GM12891 (cell line): Measurements from ENCODE around the gene TMOD1.

ENCODE experiments used
- DNase-seq: peaks from one replicate; pipeline ENCODE4 v3.0.0; 2011; ENCODE audit warnings: low spot score; ENCODE audit not compliant: insufficient read length
- FAIRE-seq: peaks from 2 replicates; lab custom pipeline; 2011; peaks lifted over from hg19 to GRCh38; lab: Jason Lieb, UNC
- PAX5 ChIP-seq: IDR thresholded peaks from 2 replicates; pipeline ENCODE4 v1.6.1; 2011; ENCODE audit warnings: low read length, moderate library complexity, mild to moderate bottlenecking; ENCODE audit not compliant: insufficient read depth, severe bottlenecking
- POLR2A ChIP-seq: IDR thresholded peaks from 2 replicates; pipeline ENCODE4 v1.6.1; 2011; ENCODE audit warnings: low read depth, low read length, control low read depth
- POLR2AphosphoS5 ChIP-seq: IDR thresholded peaks from 2 replicates; pipeline ENCODE4 v1.6.1; 2011; ENCODE audit warnings: low read depth, low read length, control low read depth
- POU2F2 ChIP-seq: IDR thresholded peaks from 2 replicates; pipeline ENCODE4 v1.6.1; 2011; ENCODE audit warnings: low read depth, mild to moderate bottlenecking, control low read depth, low read length, moderate library complexity
- SPI1 ChIP-seq: IDR thresholded peaks from 2 replicates; pipeline ENCODE4 v1.6.1; 2011; ENCODE audit warnings: low read depth, low read length, control low read depth
- TAF1 ChIP-seq: IDR thresholded peaks from 2 replicates; pipeline ENCODE4 v1.6.1; 2011; ENCODE audit warnings: low read depth, low read length, control low read depth

Gene TMOD1

DNA sequence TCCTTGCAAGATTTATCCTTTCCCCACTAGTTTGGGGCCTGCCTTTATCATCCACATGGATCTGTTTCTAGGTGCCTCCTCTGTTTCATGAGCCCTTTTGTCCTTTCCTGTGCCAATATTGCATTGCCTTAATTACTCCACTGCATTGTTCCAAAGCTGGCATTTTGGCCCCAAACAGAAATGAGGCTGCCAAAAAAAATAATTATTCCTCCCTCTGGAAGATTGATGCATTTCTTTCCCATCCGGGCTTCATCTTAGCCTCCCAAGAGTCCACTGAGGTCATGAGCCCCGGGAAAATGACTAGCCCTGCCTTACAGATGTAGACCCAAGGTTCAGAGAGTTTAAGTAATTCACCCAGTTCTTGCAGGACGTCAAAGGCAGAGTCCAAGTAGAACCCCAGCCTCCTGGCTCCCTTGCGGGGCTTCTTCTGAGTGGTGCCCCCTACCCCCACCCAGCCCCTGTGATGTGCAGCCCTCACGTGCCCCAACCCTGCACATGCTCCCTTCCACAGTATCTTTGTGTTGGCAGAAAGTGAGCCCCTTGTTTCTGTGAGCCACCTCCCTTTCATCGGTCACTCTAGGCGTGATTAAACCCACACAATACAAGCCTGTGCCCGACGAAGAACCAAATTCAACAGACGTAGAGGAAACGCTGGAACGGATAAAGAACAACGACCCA, 62.1 kb downstream of the TMOD1 start:
- DNase-seq (no peak), FAIRE-seq (no peak)
- TF ChIP-seq POLR2A (no peak), PAX5 (no peak), POU2F2 (no peak), TAF1 (no peak), SPI1 (no peak), POLR2AphosphoS5 (no peak)

DNA sequence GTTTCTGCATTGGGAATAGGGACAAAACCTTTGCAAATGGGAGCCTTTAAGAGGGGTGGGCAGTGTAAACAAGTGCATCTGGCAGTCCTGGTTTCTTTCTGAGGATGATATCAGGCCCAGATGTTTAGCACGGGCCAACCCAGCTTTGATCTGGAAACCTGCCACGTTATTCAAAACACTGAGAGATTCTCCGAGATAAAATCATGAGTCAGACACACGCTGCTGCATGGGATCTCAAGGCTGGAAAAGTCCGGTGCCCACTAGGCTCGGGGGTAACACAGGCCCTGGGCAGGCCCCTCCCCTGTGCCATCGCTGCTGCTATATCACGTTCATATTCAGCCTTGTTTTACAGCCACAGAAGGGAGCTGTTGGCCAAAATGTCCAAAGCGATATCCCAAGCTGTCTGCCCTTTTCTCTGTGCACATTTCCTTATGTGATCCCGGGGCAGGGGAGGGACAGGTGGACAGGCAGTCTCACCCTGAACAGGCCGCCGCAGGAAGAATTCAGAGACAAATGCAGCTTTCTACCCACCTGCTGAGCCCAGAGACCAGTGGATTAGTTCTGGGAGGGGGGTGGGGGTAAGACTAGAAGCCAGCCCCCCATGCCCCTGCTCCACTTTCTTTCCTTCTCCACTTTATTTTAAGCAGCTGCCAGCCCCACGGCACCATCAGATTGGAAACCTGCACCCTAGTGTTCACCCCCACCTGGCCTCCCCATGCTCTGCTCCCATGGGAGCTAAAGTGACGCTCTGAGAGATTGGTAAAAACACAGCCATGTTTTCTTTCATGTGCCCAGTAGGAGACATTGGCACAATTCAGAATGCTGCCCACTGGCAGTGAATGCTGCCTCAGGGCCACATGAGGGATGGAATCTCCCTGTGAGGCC, 63.1 kb downstream of the TMOD1 start:
- DNase-seq (no peak), FAIRE-seq (no peak)
- no peak for TF ChIP-seq PAX5
- no peak for TF ChIP-seq TAF1
- no peak for TF ChIP-seq POLR2A
- no peak for TF ChIP-seq POU2F2
- TF ChIP-seq SPI1, result no peak
- TF ChIP-seq POLR2AphosphoS5, result no peak

DNA sequence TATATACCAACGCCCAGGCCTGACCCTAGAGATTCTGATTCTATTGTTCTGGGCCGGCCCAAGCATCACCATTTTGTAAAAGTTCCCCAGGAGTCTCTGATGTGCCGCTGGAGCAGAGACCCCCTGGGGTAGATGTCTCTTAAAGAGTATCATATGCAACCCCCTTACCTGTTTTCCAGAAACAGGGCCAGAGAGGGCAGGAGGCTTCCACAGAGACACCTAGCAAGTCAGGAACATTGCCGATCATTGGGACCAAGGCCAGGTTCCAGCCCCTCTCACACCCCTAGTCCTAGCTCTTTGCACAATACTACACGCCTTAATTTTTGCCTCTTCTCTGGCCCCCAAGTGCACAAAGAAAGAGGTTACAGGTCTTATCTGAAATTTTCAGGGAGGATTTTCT, 63.8 kb downstream of the TMOD1 start:
- DNase-seq (no peak), FAIRE-seq (no peak)
- TF ChIP-seq TAF1 (no peak), POU2F2 (no peak), PAX5 (no peak), POLR2AphosphoS5 (no peak), POLR2A (no peak), SPI1 (no peak)

DNA sequence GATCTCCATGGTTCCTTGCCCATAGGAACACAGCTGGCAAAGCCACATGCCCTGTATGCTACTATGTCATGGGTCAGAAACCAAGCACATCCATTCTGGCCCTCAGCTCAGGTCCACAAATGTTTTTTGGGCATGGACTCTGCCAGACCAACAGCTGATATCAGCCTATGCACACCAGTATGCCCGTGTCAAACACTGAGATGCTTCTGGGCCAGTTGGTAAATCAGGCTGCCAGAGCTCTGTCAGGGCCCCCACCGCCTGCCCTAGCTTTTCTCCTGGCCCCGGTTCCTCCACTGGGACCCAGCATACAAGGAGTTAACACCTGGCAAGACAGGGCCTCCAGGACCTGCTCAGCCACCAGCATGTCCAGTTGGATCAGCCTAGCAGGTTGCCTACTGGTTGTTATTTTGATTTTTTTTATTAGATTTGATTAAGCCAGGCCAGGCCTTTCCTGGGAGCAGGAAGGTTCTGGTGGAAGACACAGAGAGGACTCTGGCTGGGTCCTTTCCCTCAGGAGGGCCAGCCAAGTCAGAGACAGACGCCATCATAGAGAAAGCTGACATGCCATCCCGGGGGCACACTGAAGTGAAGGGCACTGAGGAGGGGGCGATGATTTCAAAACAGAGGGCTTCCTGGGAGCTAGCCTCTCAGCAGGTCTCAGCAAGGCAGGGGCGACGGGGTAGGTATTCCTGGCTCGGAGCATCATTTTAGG, 65.9 kb downstream of the TMOD1 start:
- FAIRE-seq, result no peak
- TF ChIP-seq POLR2A (no peak), SPI1 (no peak), TAF1 (no peak), POU2F2 (no peak), PAX5 (no peak), POLR2AphosphoS5 (no peak)
- DNase-seq, result no peak

DNA sequence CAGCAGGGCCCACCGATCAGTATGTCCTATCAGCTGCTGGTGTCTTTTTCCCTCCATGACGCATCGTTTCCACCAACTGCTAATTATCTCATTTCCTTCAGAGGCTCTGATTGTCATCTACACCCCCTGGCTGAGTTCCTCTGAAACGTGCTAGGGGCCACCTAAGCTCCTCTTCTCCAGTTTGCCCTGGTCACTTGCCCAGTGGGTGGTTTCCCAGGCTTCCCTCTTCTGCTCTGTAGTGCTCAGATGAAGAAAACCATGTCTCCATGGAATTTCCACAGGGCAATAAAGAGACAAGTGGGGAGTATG, 66.4 kb downstream of the TMOD1 start:
- DNase-seq (no peak), FAIRE-seq (no peak)
- TF ChIP-seq TAF1 (no peak), POLR2AphosphoS5 (no peak), PAX5 (no peak), POU2F2 (no peak), SPI1 (no peak), POLR2A (no peak)

DNA sequence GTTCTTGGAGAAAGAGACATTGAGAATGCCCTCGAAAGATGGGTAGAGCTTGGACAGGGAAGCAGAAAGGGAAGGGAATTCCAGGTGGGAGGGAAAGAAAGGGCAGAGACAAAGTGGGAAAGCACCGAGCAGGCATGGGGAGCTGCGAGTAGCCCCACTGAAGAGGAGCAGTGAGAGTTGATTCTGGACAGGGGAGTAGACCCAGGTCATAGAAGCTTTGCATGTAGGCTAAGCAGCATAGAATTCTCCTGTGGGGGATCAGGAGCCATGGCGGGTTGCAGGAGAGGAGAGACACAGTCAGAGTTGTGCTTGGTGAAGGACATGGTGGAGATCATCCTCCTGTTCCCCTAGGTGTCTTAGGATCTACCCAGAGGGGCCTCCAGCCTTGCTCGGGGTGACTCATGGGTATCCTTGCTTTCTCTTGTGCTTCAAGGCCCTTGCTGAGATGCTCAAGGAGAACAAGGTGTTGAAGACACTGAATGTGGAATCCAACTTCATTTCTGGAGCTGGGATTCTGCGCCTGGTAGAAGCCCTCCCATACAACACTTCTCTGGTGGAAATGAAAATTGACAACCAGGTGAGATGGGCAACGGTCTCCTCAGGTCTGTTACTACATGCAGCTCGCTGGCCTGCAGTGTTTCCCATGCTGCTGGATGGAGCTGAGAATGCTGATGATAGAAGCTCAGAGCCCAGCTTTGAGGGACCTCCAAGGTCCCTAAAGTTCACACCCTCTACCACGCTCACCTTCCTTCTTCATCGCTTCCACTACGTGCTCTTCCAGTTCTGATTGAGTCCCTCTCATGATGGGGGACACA, 67.2 kb downstream of the TMOD1 start:
- DNase-seq, result no peak
- no peak for FAIRE-seq
- TF ChIP-seq PAX5 (no peak), POLR2A (no peak), POLR2AphosphoS5 (no peak), TAF1 (no peak), POU2F2 (no peak), SPI1 (no peak)

DNA sequence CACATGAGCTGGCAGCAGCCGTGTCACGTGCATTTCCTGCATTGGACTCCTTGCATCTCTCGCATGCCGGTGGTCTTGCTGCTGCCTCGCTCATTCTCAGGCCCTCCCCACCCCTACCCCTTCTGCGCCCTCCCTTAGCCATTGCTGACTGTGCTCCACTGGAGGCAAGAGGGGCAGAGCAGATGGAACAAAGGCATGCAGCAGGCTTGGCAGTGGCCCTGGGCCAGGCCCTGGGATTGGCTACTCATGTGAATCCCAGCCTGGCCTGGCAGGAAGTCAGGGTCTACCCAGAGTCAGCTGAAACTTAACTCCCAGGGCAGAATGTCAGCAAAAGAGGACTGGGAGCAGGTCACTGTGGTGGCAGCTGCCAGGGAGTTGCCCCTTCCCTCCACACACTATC, 69.4 kb downstream of the TMOD1 start:
- TF ChIP-seq PAX5 (no peak), SPI1 (no peak), POU2F2 (no peak), POLR2A (no peak), TAF1 (no peak), POLR2AphosphoS5 (no peak)
- no peak for DNase-seq
- no peak for FAIRE-seq

DNA sequence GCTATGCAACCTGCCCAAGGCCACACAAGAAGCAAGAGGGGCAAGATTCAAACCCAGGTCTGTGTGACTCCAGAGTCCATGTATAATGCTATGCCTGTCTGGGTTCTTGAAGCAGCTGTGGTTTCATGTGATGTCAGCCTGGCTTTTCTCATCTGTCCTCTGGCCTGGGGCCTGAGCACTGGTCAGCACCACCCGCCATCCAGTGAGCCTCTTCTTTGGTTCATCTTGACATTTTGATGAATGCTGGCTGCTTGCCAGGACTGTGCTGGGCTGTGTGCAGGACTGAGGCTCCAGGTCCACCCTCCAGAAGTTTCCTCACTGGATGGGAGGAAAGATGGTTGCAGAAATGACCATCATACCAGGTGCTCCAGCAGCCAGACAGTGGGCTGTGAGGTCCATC, 70.2 kb downstream of the TMOD1 start:
- FAIRE-seq, result no peak
- TF ChIP-seq POLR2A (no peak), POLR2AphosphoS5 (no peak), SPI1 (no peak), TAF1 (no peak), POU2F2 (no peak), PAX5 (no peak)
- DNase-seq, result no peak
